Activated CD4-positive, alpha-beta T cell treated with anti-CD3 and anti-CD28 coated beads, Interleukin-2, amount 10 ng/mL, durations not matched to agents 7 days and 5 days (primary cell): ENCODE measurements around the gene C16orf74. TPM values are rescaled to one million over a fixed set of nuclear protein-coding genes. Genes with fewer than 3 reads are reported as not detected.

ENCODE experiments used
- CTCF ChIA-PET: fragments of 350-600 bp; sonication (Branson Sonifier 250); formaldehyde crosslinking; loops from one replicate; lab custom pipeline; 2021; ENCODE audit warnings: antibody characterized with exemption; lab: Charles Lee
- POLR2A ChIA-PET: fragments of 350-600 bp; sonication (Branson Sonifier 250); formaldehyde crosslinking; loops from one replicate; lab custom pipeline; 2021; ENCODE audit warnings: antibody characterized with exemption; lab: Charles Lee
- DNase-seq: peaks from one replicate; pipeline ENCODE4 v3.0.0-alpha.2; 2020
- H3K27ac Mint-ChIP-seq: one replicate; pipeline ENCODE4 v1.8.0; 2021; ENCODE audit warnings: mild to moderate bottlenecking, moderate library complexity, mixed read lengths
- H3K27me3 Mint-ChIP-seq: one replicate; pipeline ENCODE4 v1.8.0; 2021; ENCODE audit warnings: mixed read lengths
- H3K36me3 Mint-ChIP-seq: one replicate; pipeline ENCODE4 v1.8.0; 2021; ENCODE audit warnings: low read depth, mixed read lengths
- H3K4me1 Mint-ChIP-seq: one replicate; pipeline ENCODE4 v1.8.0; 2021; ENCODE audit warnings: mixed read lengths
- H3K4me3 Mint-ChIP-seq: one replicate; pipeline ENCODE4 v1.8.0; 2021; ENCODE audit warnings: mild to moderate bottlenecking, moderate library complexity, mixed read lengths
- H3K9me3 Mint-ChIP-seq: one replicate; pipeline ENCODE4 v1.8.0; 2021; ENCODE audit warnings: mixed read lengths
- total RNA-seq, 2 experiments: library from RNA; stranded (reverse); gene quantifications; one replicate each; pipeline ENCODE4 v1.2.3, GENCODE V29; 2021

Gene C16orf74
- total RNA-seq, 2 experiments from 2014 or later = 1.6 to 1.7 TPM

DNA sequence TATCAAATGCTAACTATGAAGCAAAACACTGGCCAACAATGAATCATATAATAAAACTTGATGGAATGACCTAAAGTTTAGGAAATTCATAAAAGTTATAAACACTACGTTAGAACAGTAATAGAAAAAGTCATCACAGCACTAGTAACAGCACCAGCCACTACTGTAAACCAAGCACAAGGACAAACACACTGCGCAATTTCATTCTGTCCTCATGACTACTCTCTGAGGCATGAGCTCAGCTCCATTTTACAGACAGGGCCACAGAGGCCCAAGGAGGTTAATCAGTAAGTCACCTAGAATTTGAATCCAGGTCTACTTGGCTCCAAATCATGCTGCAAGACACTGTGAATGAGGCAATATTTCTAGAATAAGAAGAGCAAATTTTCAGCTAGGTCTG is 35.0 kb upstream of the C16orf74 start:
- POLR2A ChIA-PET = no interaction called here
- Mint-ChIP-seq H3K9me3 (no peaks in the 10 kb centered on the region), H3K4me3 (no peak overlapping the region), H3K27ac (no peak overlapping the region), H3K36me3 (peaks cover 31% of the 10 kb centered on the region), H3K27me3 (no peaks in the 10 kb centered on the region), H3K4me1 (peaks cover 18% of the 10 kb centered on the region)
- DNase-seq = no peak
- CTCF ChIA-PET = no interaction called here

DNA sequence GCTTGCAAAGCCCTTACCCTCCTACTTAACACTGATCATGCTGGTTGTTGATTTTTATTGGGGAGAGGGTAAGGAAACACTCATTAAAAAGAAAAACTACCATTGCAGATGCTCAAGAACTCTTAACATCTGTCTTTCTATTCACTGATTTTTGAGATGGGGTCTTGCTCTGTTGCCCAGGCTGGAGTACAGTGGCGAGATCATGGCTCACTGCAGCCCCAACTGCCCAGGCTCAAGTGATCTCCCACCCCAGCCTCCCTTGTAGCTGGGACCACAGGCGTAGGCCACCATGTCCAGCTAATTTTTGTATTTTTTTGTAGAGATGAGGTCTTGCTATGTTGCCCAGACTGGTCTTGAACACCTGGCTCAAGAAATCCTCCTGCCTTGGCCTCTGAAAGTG is 33.9 kb upstream of the C16orf74 start:
- H3K4me1 Mint-ChIP-seq = peaks cover 7% of the 10 kb centered on the region
- no peak for DNase-seq
- H3K4me3 Mint-ChIP-seq = no peak overlapping the region
- CTCF ChIA-PET = no interaction called here
- H3K27ac Mint-ChIP-seq = no peak overlapping the region
- no peaks in the 10 kb centered on the region for H3K27me3 Mint-ChIP-seq
- POLR2A ChIA-PET = no interaction called here
- peaks cover 29% of the 10 kb centered on the region for H3K36me3 Mint-ChIP-seq
- no peaks in the 10 kb centered on the region for H3K9me3 Mint-ChIP-seq

DNA sequence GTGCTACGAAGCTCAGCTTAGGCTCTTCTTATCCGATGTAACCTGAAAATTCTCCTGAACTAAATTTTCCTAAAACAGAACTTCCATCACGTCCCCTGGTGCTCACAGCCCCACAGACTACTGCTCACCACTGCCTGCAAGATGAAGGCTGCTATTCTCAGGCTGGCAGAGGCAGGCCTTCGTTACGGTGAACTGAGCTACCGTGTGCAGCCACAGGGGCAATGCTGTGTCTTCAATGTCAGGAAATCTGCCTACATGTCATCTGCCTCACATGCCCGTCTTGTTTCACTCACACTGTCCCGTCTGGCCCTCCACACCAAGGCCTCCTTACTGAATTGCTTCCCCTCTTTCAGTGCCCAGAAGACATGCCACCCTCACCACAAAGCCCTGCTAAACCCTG is 32.5 kb upstream of the C16orf74 start:
- Mint-ChIP-seq H3K36me3 (peaks cover 22% of the 10 kb centered on the region), H3K27ac (peak overlapping the region; percentile 54), H3K9me3 (no peaks in the 10 kb centered on the region), H3K4me1 (no peaks in the 10 kb centered on the region), H3K4me3 (no peak overlapping the region), H3K27me3 (no peaks in the 10 kb centered on the region)
- DNase-seq = no peak
- POLR2A ChIA-PET = no interaction called here
- CTCF ChIA-PET = interaction anchor here (0.6 kb wide), 1 partner anchor 34 kb away, joined by 3 read pairs; no protein-coding TSS in a partner anchor

DNA sequence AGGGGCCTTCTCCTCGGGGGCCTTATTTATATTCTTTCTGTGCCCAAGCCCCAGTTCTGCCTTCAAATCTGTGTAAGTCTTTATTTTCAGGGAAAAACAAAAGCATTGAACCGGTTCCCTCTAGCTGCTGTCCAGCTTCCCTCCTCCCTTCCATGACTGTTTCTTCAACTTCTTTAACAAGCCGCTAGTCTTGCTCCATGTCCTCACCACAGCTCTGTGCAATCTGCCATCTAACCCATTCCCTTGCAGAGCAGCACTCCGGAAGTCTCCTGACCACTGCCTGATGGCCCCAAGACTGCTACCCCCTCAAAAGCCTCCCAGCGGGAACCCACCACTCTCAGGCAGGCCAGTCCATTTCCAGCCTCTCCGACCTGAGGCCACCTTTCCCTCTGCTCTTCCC is 31.6 kb upstream of the C16orf74 start:
- H3K27ac Mint-ChIP-seq = peak overlapping the region; percentile 50
- H3K4me3 Mint-ChIP-seq = no peak overlapping the region
- DNase-seq = no peak
- H3K9me3 Mint-ChIP-seq = no peaks in the 10 kb centered on the region
- peaks cover 21% of the 10 kb centered on the region for H3K36me3 Mint-ChIP-seq
- H3K4me1 Mint-ChIP-seq = no peaks in the 10 kb centered on the region
- H3K27me3 Mint-ChIP-seq = no peaks in the 10 kb centered on the region
- POLR2A ChIA-PET = no interaction called here
- CTCF ChIA-PET = no interaction called here

DNA sequence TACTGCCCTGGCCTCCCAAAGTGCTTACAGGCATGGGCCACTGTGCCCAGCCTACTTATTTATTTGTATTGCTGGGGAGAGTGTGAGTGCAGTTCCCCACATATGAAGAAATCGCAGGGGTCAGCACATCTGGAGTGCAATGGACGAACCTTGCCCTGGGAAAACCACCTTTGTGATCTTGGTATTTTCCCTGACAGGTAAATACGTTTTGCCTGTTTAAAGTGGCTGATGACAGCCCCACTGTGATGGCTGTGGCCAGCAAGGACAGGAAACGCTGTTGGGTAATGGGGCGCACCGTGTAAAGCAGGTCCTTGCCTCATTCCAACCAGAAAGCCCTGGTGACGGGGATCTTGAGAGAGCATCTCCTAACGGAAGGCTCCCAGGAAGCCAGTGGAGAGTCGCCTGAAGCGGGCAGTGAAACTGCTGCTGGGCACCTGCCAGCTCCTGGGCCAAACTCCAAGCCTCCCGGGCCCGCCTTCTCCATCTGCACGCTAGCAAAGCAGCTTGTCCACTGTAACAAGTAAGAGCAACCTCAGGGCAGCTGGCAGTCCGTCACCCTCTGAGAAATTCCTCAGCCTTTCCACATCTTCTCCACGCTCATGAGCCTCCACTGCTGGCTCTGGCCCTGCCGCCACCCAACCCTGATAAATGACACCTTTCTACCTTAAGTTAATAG is 30.9 kb upstream of the C16orf74 start:
- H3K27me3 Mint-ChIP-seq = no peaks in the 10 kb centered on the region
- H3K9me3 Mint-ChIP-seq = no peaks in the 10 kb centered on the region
- H3K36me3 Mint-ChIP-seq = peaks cover 17% of the 10 kb centered on the region
- H3K27ac Mint-ChIP-seq = no peak overlapping the region
- DNase-seq = no peak
- H3K4me3 Mint-ChIP-seq = no peak overlapping the region
- ChIA-PET POLR2A (no interaction called here), CTCF (no interaction called here)
- H3K4me1 Mint-ChIP-seq = no peaks in the 10 kb centered on the region

DNA sequence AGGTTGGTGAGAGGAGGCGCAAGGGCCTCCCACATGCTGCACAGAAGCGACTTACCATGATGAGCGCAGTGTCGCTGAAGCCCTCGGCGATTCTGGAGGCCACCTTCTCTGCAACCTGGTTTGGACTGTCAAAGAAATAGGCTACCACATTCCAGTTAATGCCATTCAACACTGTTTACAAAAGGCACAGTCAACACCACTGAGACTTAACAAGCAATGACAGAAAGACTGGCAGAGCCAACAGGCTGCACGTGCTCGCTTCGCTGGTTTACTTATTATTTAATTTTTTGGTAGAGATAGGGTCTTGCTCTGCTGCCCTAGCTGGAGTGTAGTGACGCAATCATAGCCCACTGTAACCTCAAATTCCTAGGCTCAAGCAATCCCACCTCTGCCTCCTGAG is 30.3 kb upstream of the C16orf74 start:
- H3K4me3 Mint-ChIP-seq = no peak overlapping the region
- H3K9me3 Mint-ChIP-seq = no peaks in the 10 kb centered on the region
- no peaks in the 10 kb centered on the region for H3K4me1 Mint-ChIP-seq
- H3K27me3 Mint-ChIP-seq = no peaks in the 10 kb centered on the region
- no peak for DNase-seq
- ChIA-PET POLR2A (no interaction called here), CTCF (no interaction called here)
- H3K36me3 Mint-ChIP-seq = peaks cover 15% of the 10 kb centered on the region
- H3K27ac Mint-ChIP-seq = no peak overlapping the region

DNA sequence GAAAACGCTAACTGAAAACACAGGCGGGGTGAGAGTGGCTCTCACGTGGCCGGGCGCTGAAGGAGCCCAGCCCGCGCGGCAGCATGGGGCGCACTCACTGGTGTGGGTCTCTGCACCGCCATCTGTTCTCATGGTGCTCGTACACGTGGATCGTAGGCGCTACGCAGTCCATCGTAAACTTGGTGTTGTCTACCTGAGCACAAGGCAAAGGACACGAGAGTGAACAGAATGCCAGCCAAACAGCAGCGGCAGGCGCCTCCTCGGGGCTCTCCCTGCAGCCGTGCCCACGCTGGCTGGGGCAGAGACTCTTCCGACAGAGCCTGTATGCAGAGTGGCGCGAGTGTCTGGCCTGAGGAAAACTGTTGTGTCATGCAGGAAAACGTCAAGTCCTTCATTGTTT is 29.4 kb upstream of the C16orf74 start:
- DNase-seq = no peak
- Mint-ChIP-seq H3K27ac (no peak overlapping the region), H3K4me3 (no peak overlapping the region), H3K27me3 (no peaks in the 10 kb centered on the region), H3K36me3 (peaks cover 15% of the 10 kb centered on the region), H3K9me3 (no peaks in the 10 kb centered on the region), H3K4me1 (no peaks in the 10 kb centered on the region)
- ChIA-PET CTCF (interaction anchor here (0.6 kb wide), 1 partner anchor 1262 kb away, joined by 5 read pairs; no protein-coding TSS in a partner anchor), POLR2A (no interaction called here)

DNA sequence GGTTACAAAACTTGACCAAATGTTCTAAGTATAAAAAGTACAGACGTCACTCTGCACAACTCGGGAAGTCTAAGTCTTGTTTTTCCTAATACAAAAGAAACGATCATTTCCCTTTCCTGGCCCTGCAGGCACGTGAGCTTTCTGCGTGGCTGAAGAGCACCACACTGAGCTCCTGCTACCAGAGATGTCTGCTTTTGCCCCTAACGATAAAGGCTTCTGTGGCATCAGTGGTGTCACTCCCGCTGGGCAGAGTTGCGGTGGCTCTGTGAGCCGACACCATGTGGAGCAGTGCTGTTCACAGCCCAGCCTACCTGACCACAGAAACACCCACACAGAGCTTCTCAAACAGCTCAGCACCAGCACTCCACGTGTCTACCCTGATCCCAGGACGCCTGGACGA is 28.0 kb upstream of the C16orf74 start:
- no peak overlapping the region for H3K27ac Mint-ChIP-seq
- no peaks in the 10 kb centered on the region for H3K4me1 Mint-ChIP-seq
- ChIA-PET CTCF (interaction anchor here (1.2 kb wide), 1 partner anchor 60 kb away, joined by 3 read pairs; no protein-coding TSS in a partner anchor), POLR2A (no interaction called here)
- H3K27me3 Mint-ChIP-seq = no peaks in the 10 kb centered on the region
- H3K36me3 Mint-ChIP-seq = peaks cover 15% of the 10 kb centered on the region
- DNase-seq = no peak
- no peaks in the 10 kb centered on the region for H3K9me3 Mint-ChIP-seq
- no peak overlapping the region for H3K4me3 Mint-ChIP-seq

DNA sequence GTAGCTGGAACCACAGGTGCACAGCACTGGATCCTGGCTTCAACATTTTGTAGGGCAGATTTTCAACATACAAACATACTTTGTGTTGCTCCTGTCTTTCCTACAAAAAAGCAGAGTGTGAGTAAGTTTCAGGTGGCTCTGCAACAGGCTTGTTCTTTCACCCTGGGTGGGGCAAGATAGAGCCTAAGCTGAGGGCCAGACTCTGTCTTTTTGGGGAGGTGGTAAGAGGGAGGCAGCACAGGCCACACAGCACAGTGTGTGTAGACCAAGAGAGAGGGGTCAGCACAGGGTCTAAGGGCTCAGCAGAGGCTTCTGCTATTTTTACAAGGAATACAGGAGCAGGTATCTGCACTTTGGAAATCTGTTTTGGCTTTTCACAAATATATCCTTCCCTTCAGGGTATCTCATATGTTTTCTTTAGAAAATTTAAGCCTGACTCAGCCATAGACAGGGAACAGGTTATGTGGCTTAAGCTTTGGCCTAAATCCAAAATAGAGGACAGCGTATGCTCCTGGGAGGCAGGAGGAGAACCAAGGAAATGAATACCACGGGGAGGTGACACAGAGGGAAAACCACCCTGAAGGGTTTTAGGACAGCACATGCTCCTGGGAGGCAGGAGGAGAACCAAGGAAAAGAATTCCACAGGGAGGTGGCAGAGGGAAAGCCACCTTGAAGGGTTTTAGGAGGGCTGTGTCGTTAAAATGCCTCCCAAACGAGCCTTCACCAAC is 26.9 kb upstream of the C16orf74 start:
- Mint-ChIP-seq H3K9me3 (no peaks in the 10 kb centered on the region), H3K4me1 (no peaks in the 10 kb centered on the region), H3K27me3 (no peaks in the 10 kb centered on the region), H3K4me3 (no peak overlapping the region), H3K36me3 (peaks cover 10% of the 10 kb centered on the region), H3K27ac (no peak overlapping the region)
- ChIA-PET CTCF (no interaction called here), POLR2A (no interaction called here)
- DNase-seq = no peak

DNA sequence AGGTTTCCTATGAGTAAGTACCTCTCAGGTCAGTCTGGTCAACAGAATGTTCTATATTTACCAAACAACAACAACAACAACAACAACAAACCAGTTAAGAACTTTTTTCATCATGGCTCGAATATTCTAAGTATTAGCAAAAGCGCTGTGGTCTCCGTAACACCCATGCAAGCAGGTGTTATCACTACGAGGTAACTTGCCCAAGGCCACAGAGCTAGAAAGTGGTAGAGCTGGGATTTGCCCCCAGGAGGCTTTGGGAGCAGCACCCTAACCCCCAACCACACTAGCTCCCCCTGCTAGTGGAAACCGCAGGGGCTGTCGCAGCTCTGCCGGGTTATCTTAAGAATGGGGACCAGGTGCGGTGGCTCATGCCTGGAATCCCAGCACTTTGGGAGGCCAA is 23.9 kb upstream of the C16orf74 start:
- H3K4me3 Mint-ChIP-seq = no peak overlapping the region
- CTCF ChIA-PET = interaction anchor here (1.3 kb wide), 1 partner anchor 97 kb away, joined by 3 read pairs; no protein-coding TSS in a partner anchor
- POLR2A ChIA-PET = no interaction called here
- DNase-seq = no peak
- no peaks in the 10 kb centered on the region for H3K27me3 Mint-ChIP-seq
- peaks cover 4% of the 10 kb centered on the region for H3K36me3 Mint-ChIP-seq
- no peaks in the 10 kb centered on the region for H3K9me3 Mint-ChIP-seq
- H3K4me1 Mint-ChIP-seq = no peaks in the 10 kb centered on the region
- H3K27ac Mint-ChIP-seq = no peak overlapping the region

DNA sequence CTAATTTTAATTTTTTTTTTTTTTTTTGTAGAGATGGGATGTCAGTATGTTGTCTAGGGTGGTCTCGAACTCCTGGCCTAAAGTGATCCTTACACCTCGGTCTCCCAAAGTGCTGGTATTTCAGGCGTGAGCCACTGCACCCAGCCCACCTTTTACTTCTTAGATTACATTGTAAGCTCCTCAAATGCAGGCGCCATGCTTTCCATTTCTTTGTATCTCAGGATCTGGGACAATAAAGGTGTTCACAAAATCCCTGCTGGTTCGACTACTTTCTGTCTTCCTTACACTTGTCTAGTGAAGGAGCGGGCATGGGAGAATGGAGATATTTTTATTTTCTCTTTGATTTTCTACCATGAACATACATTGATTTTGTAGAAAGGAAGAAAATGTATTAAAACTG is 23.2 kb upstream of the C16orf74 start:
- H3K9me3 Mint-ChIP-seq = no peaks in the 10 kb centered on the region
- ChIA-PET POLR2A (no interaction called here), CTCF (no interaction called here)
- no peak overlapping the region for H3K4me3 Mint-ChIP-seq
- DNase-seq = no peak
- H3K27ac Mint-ChIP-seq = no peak overlapping the region
- H3K27me3 Mint-ChIP-seq = no peaks in the 10 kb centered on the region
- no peaks in the 10 kb centered on the region for H3K4me1 Mint-ChIP-seq
- H3K36me3 Mint-ChIP-seq = peaks cover 1% of the 10 kb centered on the region

DNA sequence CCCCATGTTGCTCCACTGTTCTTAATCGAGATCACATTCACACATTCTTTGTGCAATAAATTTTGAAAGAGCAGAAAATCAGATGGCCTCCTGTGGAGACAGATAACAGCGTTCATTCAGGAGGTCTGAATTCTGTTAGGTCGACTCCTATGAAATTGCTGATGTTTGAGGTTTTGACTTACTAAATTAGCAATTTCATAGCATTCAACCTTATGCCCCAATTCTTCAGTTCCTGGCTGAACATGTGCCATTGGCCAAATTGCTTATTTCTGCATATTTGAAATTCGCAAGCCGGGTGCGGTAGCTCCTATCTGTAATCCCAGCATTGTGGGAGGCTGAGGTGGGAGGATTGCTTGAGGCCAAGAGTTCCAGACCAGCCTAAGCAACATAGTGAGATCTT is 22.1 kb upstream of the C16orf74 start:
- H3K9me3 Mint-ChIP-seq = no peaks in the 10 kb centered on the region
- H3K36me3 Mint-ChIP-seq = peaks cover 1% of the 10 kb centered on the region
- POLR2A ChIA-PET = no interaction called here
- no peaks in the 10 kb centered on the region for H3K4me1 Mint-ChIP-seq
- no peak overlapping the region for H3K4me3 Mint-ChIP-seq
- no peaks in the 10 kb centered on the region for H3K27me3 Mint-ChIP-seq
- CTCF ChIA-PET = no interaction called here
- DNase-seq = no peak
- H3K27ac Mint-ChIP-seq = no peak overlapping the region

DNA sequence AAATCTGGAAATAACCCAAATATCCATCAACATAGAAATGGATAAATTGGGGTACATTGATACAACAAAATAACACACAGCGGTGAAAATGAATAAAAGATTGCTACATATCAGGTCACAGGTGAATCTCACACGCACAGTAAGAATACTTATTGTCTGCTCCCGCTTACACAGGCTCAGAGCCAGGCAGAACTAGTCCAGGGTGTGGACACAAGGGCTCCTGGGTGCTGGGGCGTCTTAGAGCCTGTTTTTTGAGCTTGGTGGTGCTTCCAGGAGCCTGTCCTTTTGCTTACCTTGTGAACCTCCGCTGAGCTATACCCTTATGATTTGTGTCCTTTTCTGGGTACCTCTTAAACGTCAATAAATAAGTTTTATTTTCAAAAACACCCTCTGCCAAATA is 19.8 kb upstream of the C16orf74 start:
- no peak for DNase-seq
- ChIA-PET CTCF (no interaction called here), POLR2A (no interaction called here)
- no peak overlapping the region for H3K4me3 Mint-ChIP-seq
- no peaks in the 10 kb centered on the region for H3K9me3 Mint-ChIP-seq
- H3K36me3 Mint-ChIP-seq = no peaks in the 10 kb centered on the region
- no peaks in the 10 kb centered on the region for H3K4me1 Mint-ChIP-seq
- H3K27ac Mint-ChIP-seq = no peak overlapping the region
- H3K27me3 Mint-ChIP-seq = no peaks in the 10 kb centered on the region
